Stimulated activated CD8-positive, alpha-beta memory T cell treated with anti-CD3 and anti-CD28 coated beads, Interleukin-12 subunit alpha, Interleukin-12 subunit beta, amount 100 ng/mL, for 24 hours (primary cell): ENCODE data around the gene TLK1.

Source experiments
- DNase-seq: peaks from one replicate; pipeline ENCODE4 v3.0.0-alpha.2; 2020; ENCODE audit errors: extremely low read depth

TLK1 gene

DNA sequence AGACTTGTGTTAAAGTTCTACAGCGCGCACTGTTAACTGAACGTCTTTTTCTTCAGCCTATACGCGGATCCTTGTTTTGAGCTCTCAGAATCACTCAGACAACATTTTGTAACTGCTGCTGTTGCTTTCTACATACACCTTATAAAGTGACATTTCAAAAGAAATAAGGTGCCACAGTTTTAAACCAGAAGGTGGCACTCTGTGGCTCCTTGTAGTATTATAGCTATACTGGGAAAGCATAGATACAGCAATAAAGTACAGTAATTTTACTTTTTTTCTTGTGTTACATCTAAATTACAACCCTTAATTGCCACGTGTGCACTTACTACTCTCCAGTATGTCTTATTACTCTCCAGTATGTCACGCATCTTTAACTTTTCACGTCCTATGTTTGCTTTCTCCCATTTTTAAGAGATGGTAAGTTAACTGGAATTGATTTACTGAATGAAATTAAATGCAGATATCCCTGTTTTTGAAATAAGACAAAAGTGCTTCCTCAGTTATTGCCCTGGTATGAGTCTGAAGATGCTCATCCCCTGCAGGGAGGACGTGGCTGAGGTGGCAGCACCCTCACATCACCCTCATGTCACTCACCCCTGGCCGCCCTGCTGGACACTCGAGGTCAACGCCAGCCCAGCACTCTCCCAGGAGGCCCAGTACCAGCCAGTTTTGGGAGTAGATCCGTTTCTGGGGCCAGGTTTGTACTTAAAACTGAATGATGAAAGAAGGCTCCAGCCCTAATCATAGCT lies 193.9 kb downstream of the TLK1 start:
- no peak for DNase-seq

GRCh38 chr2:170965446-170966225 lies 195.1 kb downstream of the TLK1 start:
- no peak for DNase-seq

DNA sequence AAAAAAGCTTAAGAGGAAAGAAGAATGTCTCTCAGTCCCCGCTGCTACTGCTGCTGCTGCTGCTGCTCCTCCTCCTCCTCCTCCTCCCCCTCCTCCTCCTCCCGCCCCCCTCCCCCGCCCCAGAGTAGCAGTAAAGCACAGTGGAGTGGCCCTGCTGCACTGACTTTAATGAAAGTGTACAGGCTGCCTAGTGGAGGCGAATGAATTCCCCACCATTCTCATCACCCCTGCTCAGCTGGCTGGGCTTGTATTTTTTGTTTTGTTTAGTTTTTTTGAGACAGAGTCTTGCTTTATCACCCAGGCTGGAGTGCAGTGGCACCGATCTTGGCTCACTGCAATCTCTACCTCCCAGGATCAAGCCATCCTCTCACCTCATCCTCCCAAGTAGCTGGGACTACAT lies 197.3 kb downstream of the TLK1 start:
- no peak for DNase-seq

- DNase-seq: no peak
These were observed 206.8 kb downstream of the TLK1 start for GRCh38 chr2:170953941-170954340.

DNA sequence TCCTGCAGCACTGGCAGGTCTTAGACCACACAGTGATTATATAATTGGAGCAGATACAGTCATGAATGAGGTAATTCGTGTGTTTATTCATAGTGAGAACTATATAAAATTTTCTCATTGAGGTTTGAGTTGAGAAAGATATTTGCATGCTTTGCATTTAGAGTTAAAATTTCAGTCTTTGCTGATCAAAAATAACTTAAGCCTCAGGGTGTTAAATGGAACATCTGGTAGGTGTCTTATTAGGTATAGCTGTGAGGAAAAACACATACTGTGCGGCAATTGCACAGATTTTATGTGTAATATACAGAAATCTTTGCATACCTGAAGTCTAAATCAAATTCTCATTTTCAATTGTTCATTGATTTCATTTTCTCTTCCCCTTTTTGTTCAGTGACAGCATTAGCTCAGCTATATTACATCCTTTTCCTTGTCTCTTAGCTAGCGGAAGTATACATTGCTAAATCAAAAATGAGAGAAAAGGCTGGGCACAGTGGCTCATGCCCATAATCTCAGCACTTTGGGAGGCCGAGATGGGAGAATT lies 210.4 kb downstream of the TLK1 start:
- no peak for DNase-seq

- no peak for DNase-seq
These were observed 211.3 kb downstream of the TLK1 start for GRCh38 chr2:170949415-170949814.

- no peak for DNase-seq
These were observed 216.1 kb downstream of the TLK1 start for GRCh38 chr2:170944545-170944944.

- DNase-seq: no peak
These were observed 217.1 kb downstream of the TLK1 start for GRCh38 chr2:170943596-170943995.

DNA sequence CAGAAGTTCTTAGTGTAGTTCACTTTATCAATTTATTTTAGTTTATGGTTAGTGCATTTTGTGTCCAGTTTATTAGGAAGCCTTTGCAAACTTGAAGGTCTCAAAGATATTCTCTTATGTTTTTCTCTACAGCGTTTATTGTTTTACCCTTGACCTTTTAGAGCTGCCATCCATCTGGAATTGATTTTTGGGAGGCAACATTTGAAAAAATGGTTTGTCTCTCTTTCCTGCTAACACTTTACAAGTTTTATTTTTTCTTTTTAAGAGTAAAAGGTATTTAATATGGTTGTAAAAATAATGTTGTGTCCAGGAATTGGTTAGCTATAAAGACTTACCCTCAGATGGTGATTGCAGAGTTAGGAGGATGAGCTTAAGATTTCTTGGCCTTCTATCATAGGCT lies 217.7 kb downstream of the TLK1 start:
- DNase-seq: no peak

DNA sequence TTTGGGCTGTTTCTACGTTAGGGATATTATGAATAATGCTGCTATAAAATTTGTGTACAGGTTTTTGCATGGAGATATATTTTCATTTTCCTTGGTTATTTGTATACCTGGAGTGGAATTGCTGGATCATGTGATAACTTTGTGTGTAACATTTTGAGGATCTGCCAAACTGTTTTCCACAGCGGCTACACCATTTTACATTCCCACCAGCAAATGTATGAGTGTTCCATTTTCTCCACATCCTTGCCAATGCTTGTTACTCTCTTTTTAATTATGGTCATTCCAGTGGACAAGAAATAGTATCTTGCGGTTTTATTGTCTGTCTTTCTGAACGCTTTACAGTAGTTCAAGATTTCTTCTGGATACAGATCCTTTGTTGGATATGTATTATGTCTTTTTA lies 218.1 kb downstream of the TLK1 start:
- no peak for DNase-seq
